WERI-Rb-1 (cell line): ENCODE measurements around the gene EMC10.

Source experiments
- DNase-seq: peaks from one replicate; pipeline ENCODE4 v3.0.0-alpha.2; 2020
- H3K27ac ChIP-seq: fragments of 250-450 bp; sonication (Bioruptor Pico); 2 replicates; pipeline ENCODE4 v1.5.1; 2020; ENCODE audit warnings: mild to moderate bottlenecking, moderate library complexity
- H3K27me3 ChIP-seq: fragments of 250-450 bp; sonication (Bioruptor Pico); 2 replicates; pipeline ENCODE4 v1.5.1; 2021; ENCODE audit warnings: mild to moderate bottlenecking, low read depth, moderate library complexity; ENCODE audit not compliant: insufficient read depth, severe bottlenecking
- H3K36me3 ChIP-seq: fragments of 250-450 bp; sonication (Bioruptor Pico); 2 replicates; pipeline ENCODE4 v1.5.1; 2020; ENCODE audit warnings: mild to moderate bottlenecking, moderate library complexity
- H3K4me3 ChIP-seq: 2 replicates; pipeline ENCODE4 v1.5.1; 2011; ENCODE audit warnings: low read depth, mild to moderate bottlenecking, control low read depth, low read length
- H3K9me3 ChIP-seq: fragments of 250-450 bp; sonication (Bioruptor Pico); 2 replicates; pipeline ENCODE4 v1.5.1; 2021; ENCODE audit warnings: mild to moderate bottlenecking, moderate library complexity; ENCODE audit not compliant: severe bottlenecking
- CTCF ChIP-seq: IDR thresholded peaks from 2 replicates; pipeline ENCODE4 v1.5.1; 2011; ENCODE audit warnings: low read depth, mild to moderate bottlenecking, control low read depth, inconsistent platforms, low read length

The EMC10 gene

GRCh38 chr19:50431343-50432220 lies 44.7 kb upstream of the EMC10 start:
- no peaks in the 10 kb centered on the region for H3K27me3 ChIP-seq
- TF ChIP-seq CTCF: no peak
- peak overlapping the region; percentile 65 for H3K27ac ChIP-seq
- peak; percentile 84 for DNase-seq
- no peaks in the 10 kb centered on the region for H3K9me3 ChIP-seq
- H3K36me3 ChIP-seq: no peaks in the 10 kb centered on the region
- H3K4me3 ChIP-seq: peak overlapping the region; percentile 62

DNA sequence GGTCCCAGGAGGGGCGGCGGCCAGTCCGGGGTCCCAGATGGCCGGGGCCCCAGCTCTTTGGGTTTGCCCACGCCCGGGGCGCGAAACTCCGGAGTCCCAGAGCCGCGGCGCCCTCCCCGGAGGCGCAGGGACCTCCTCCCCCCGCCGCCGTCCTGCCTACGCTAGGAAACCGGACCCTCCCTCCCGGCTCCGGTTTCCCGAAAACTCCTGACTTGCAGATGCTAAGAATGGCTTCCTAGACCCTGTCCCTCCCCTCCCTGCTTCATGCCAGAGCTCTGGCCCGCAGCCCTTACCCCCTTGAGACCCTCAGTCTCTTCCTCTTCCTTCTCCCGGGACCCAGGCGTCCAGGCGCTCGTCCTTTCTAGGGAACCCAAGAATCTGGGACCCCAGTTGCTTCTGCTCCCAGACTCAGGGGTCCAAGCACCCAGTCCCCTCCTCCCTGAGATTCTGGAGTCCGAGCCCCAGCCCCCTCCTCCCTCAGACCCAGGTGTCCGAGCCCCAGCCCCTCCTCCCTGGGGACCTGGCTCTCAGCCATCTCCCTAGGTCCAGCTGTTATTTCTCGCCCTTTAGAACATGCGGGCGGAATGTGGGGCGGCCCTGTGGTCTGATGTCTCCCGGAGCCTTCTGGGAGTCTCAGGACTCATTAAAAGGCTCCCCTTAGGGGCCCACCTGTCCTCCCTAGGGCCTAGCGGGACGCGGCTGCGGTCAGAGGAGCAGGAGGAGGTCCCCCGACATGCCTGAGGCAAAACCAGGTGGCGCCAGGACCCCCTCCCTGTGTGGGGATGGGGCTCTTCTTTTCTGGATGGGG lies 43.9 kb upstream of the EMC10 start, which contains the start of gene MYBPC2:
MYBPC2 (plus strand) TSS at position 672 of the 808 bp plus-strand sequence; CDS start at position 734, 62 bp downstream.
- DNase-seq: no peak
- Histone ChIP-seq H3K27ac (peak within 1 kb of the TSS; percentile 65), H3K4me3 (peak within 1 kb of the TSS; percentile 62), H3K36me3 (no peaks in the 10 kb centered on the region), H3K27me3 (peaks cover 2% of the 10 kb centered on the region), H3K9me3 (no peaks in the 10 kb centered on the region)
- TF ChIP-seq CTCF: no peak

DNA sequence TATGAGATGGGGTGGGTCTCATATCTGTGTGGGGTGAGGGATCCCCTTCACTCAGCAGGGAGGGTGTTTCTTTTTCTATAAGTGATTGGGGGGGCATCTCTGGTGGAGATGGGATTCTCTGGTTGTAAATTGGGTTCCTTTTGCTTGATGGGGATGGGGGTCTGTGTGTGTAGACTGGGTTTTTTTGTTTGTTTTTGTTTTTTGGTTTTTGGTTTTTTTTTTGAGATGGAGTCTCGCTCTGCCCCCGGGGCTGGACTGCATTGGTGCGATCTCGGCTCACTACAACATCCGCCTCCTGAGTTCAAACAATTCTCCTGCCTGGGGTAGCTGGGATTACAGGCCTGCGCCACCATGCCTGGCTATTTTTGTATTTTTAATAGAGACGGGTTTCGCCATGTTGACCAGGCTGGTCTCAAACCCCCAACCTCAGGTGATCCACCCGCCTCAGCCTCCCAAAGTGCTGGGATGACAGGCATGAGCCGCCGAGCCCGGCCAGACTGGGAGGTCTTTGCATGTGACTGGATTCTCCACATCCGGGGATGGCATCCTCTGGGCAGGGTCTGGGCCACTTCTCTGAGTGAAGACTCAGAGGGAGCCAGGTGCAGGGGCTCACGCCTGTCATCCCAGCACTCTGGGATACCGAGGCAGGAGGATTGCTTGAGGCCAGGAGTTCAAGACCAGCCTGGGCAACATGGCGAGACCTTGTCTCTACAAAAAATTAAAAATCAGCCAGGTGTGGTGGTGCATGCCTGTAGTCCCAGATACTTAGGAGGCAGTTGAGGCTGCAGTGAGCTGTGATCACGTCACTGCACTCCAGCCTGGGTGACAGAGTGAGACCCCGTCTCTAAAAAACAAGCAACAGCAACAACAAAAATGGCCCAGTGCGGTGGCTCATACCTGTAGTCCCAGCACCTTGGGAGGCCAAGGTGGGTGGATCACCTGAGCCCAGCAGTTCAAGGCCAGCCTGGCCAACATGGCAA lies 42.8 kb upstream of the EMC10 start:
- peaks cover 3% of the 10 kb centered on the region for H3K27me3 ChIP-seq
- no peak for DNase-seq
- H3K4me3 ChIP-seq: no peak overlapping the region

GRCh38 chr19:50434525-50434924 lies 41.8 kb upstream of the EMC10 start:
- TF ChIP-seq CTCF: no peak
- Histone ChIP-seq H3K36me3 (no peaks in the 10 kb centered on the region), H3K27ac (no peak overlapping the region), H3K27me3 (peaks cover 6% of the 10 kb centered on the region), H3K9me3 (no peaks in the 10 kb centered on the region), H3K4me3 (no peak overlapping the region)
- no peak for DNase-seq

More for the DNA sequence above, 42.8 kb upstream of the EMC10 start:
- Histone ChIP-seq H3K9me3 (no peaks in the 10 kb centered on the region), H3K36me3 (no peaks in the 10 kb centered on the region), H3K27ac (no peak overlapping the region)
- TF ChIP-seq CTCF: no peak

GRCh38 chr19:50435221-50435620 lies 41.1 kb upstream of the EMC10 start:
- Histone ChIP-seq H3K27ac (no peak overlapping the region), H3K27me3 (peaks cover 9% of the 10 kb centered on the region), H3K9me3 (no peaks in the 10 kb centered on the region), H3K4me3 (no peak overlapping the region), H3K36me3 (no peaks in the 10 kb centered on the region)
- DNase-seq: no peak
- TF ChIP-seq CTCF: no peak
